ENCODE measurements around the gene SIGLEC10. TPM values are rescaled to one million over a fixed set of nuclear protein-coding genes. Genes with fewer than 3 reads are reported as not detected.

The SIGLEC10 gene
- total RNA-seq, 1 experiment from 2014 or later = not detected

DNA sequence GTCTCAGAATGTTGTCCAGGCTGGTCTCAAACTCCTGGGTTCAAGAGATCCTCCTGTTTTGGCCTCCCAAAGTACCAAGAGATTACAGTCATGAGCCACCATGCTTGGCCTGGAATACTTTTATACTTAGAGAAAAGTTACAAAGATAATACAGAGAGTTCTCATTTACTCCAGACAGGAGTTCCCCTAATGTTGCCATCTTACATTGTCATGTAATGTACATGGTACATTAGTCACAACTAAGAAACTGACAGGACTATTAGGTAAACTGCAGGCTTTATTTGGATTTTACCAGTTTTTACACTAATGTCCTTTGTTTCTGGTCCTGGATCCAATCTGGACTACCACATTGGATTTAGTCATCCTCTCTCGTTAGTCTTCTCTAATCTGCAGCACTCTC is 24.7 kb downstream of the SIGLEC10 start:
- Histone ChIP-seq H3K4me1 (0 out of 2 replicates have a peak, but pooled peaks cover 3% of the 10 kb centered on the region), H3K4me3 (ENCODE audit: low read depth, low read length) (no peak overlapping the region), H3K27me3 (replicated peaks; ENCODE audit: control insufficient read depth, insufficient read depth, low read length) (no peaks in the 10 kb centered on the region), H3K36me3 (ENCODE audit: control insufficient read depth, insufficient read depth, low read length) (no peaks in the 10 kb centered on the region), H3K9me3 (no peaks in the 10 kb centered on the region)
- intact Hi-C loops (cut with micrococcal nuclease; ENCODE audit: unreplicated experiment) = no loop called here
- H3K4me3 Mint-ChIP-seq (ENCODE audit: unreplicated experiment) = no peak overlapping the region
- H3K27ac Mint-ChIP-seq (ENCODE audit: unreplicated experiment) = no peak overlapping the region
- H3K36me3 Mint-ChIP-seq (ENCODE audit: insufficient read depth, unreplicated experiment) = peaks cover 11% of the 10 kb centered on the region
- ChIA-PET CTCF (no interaction called here), POLR2A (no interaction called here)
- H3K27me3 Mint-ChIP-seq (ENCODE audit: insufficient read depth, unreplicated experiment) = no peaks in the 10 kb centered on the region
- no peaks in the 10 kb centered on the region for H3K9me3 Mint-ChIP-seq (ENCODE audit: unreplicated experiment)
- BruUV-seq (replicated peaks) = no TSS peak
- DNase-seq = no peak
- peaks cover 6% of the 10 kb centered on the region for H3K4me1 Mint-ChIP-seq (ENCODE audit: low read depth, unreplicated experiment)
- no peak for TF ChIP-seq CTCF (IDR thresholded peaks at IDR 0.05; ENCODE audit: insufficient read depth in 1 of 2, low read depth in 1 of 2, low read length in 1 of 2, severe bottlenecking in 1 of 2, unreplicated experiment in 1 of 2)

DNA sequence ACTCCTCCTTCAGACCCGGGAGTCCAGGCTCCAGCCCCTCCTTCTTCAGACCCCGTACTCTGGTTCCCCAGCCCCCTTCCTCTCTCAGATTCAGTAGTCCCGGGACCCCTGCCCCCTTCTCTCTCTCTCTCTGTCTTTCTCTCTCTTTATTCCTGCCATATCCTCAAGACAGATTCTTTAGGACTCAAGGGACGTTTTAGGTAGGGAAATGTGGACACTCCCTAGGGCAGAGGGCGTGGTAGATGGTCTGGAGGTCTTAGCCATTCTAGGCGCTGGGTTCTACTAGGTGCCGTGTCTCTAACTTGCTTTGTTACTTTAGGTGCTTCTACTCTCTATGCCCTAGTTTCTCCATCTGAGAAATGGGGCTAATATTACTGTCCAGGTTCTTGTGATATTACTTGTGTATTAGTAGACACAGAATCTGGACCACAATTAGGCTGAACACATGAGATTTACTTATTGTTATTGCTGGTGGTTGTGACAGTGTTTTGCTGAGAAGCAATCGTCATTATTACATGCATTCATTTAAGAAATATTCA is 26.3 kb downstream of the SIGLEC10 start:
- Mint-ChIP-seq H3K4me1 (ENCODE audit: low read depth, unreplicated experiment) (peaks cover 6% of the 10 kb centered on the region), H3K9me3 (ENCODE audit: unreplicated experiment) (no peaks in the 10 kb centered on the region), H3K36me3 (ENCODE audit: insufficient read depth, unreplicated experiment) (peaks cover 11% of the 10 kb centered on the region), H3K27me3 (ENCODE audit: insufficient read depth, unreplicated experiment) (no peaks in the 10 kb centered on the region), H3K27ac (ENCODE audit: unreplicated experiment) (no peak overlapping the region), H3K4me3 (ENCODE audit: unreplicated experiment) (no peak overlapping the region)
- CTCF ChIA-PET = no interaction called here
- Histone ChIP-seq H3K27me3 (replicated peaks; ENCODE audit: control insufficient read depth, insufficient read depth, low read length) (no peaks in the 10 kb centered on the region), H3K4me3 (ENCODE audit: low read depth, low read length) (no peak overlapping the region), H3K9me3 (no peaks in the 10 kb centered on the region), H3K36me3 (ENCODE audit: control insufficient read depth, insufficient read depth, low read length) (no peaks in the 10 kb centered on the region), H3K4me1 (0 out of 2 replicates have a peak, but pooled peaks cover 3% of the 10 kb centered on the region)
- DNase-seq = no peak
- intact Hi-C loops (cut with micrococcal nuclease; ENCODE audit: unreplicated experiment) = no loop called here
- POLR2A ChIA-PET = no interaction called here
- BruUV-seq (replicated peaks) = no TSS peak
- TF ChIP-seq CTCF (IDR thresholded peaks at IDR 0.05; ENCODE audit: insufficient read depth in 1 of 2, low read depth in 1 of 2, low read length in 1 of 2, severe bottlenecking in 1 of 2, unreplicated experiment in 1 of 2) = no peak

GRCh38 chr19:51389143-51389542 is 28.3 kb downstream of the SIGLEC10 start:
- ChIA-PET CTCF (interaction anchor here (0.6 kb wide), 1 partner anchor 59 kb away, joined by 5 read pairs; no protein-coding TSS in a partner anchor), POLR2A (no interaction called here)
- Histone ChIP-seq H3K36me3 (ENCODE audit: control insufficient read depth, insufficient read depth, low read length) (no peaks in the 10 kb centered on the region), H3K4me1 (0 out of 2 replicates have a peak, but pooled peaks cover 3% of the 10 kb centered on the region), H3K9me3 (no peaks in the 10 kb centered on the region), H3K4me3 (ENCODE audit: low read depth, low read length) (no peak overlapping the region), H3K27me3 (replicated peaks; ENCODE audit: control insufficient read depth, insufficient read depth, low read length) (no peaks in the 10 kb centered on the region)
- no TSS peak for BruUV-seq (replicated peaks)
- Mint-ChIP-seq H3K4me1 (ENCODE audit: low read depth, unreplicated experiment) (no peaks in the 10 kb centered on the region), H3K27ac (ENCODE audit: unreplicated experiment) (no peak overlapping the region), H3K27me3 (ENCODE audit: insufficient read depth, unreplicated experiment) (no peaks in the 10 kb centered on the region), H3K9me3 (ENCODE audit: unreplicated experiment) (no peaks in the 10 kb centered on the region), H3K36me3 (ENCODE audit: insufficient read depth, unreplicated experiment) (peaks cover 5% of the 10 kb centered on the region), H3K4me3 (ENCODE audit: unreplicated experiment) (no peak overlapping the region)
- TF ChIP-seq CTCF (IDR thresholded peaks at IDR 0.05; ENCODE audit: insufficient read depth in 1 of 2, low read depth in 1 of 2, low read length in 1 of 2, severe bottlenecking in 1 of 2, unreplicated experiment in 1 of 2) = no peak
- DNase-seq = no peak
- intact Hi-C loops (cut with micrococcal nuclease; ENCODE audit: unreplicated experiment) = no loop called here
